Mammary epithelial cell (primary cell): ENCODE measurements around the gene MBLAC1.

Source experiments
- EZH2 ChIP-seq: IDR thresholded peaks from 2 replicates; pipeline ENCODE4 v1.6.1; 2012; ENCODE audit warnings: low read length, inconsistent platforms, borderline replicate concordance
- TF ChIP-seq, protein P1 (sequence below), 2 donors: IDR thresholded peaks in 1 of 2; conservative IDR thresholded peaks in 1 of 2; 2 replicates each; pipeline ENCODE4 v1.5.1; 2011 to 2012; ENCODE audit warnings: inconsistent platforms in 2 of 2, low read length in 2 of 2, mild to moderate bottlenecking in 2 of 2, control low read depth in 1 of 2, low read depth in 1 of 2; ENCODE audit not compliant: insufficient read depth in 1 of 2; ENCODE audit errors: extremely low read depth in 1 of 2

- TF ChIP-seq, protein P1, sequence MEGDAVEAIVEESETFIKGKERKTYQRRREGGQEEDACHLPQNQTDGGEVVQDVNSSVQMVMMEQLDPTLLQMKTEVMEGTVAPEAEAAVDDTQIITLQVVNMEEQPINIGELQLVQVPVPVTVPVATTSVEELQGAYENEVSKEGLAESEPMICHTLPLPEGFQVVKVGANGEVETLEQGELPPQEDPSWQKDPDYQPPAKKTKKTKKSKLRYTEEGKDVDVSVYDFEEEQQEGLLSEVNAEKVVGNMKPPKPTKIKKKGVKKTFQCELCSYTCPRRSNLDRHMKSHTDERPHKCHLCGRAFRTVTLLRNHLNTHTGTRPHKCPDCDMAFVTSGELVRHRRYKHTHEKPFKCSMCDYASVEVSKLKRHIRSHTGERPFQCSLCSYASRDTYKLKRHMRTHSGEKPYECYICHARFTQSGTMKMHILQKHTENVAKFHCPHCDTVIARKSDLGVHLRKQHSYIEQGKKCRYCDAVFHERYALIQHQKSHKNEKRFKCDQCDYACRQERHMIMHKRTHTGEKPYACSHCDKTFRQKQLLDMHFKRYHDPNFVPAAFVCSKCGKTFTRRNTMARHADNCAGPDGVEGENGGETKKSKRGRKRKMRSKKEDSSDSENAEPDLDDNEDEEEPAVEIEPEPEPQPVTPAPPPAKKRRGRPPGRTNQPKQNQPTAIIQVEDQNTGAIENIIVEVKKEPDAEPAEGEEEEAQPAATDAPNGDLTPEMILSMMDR (conservative IDR thresholded peaks at IDR 0.05 in 1 of 2, IDR thresholded peaks at IDR 0.05 in 1 of 2; ENCODE audit: extremely low read depth in 1 of 2, insufficient read depth in 1 of 2, low read depth in 1 of 2, low read length in 2 of 2): no peak
- no peak for TF ChIP-seq EZH2
These were observed 6.1 kb upstream of the MBLAC1 start for GRCh38 chr7:100120733-100121036.
